HepG2 (cell line): ENCODE results near the gene HOXA13. TPM values are rescaled to one million over a fixed set of nuclear protein-coding genes. Genes with fewer than 3 reads are reported as not detected.

Experiments used
- BORCS8-MEF2B ChIP-seq: sonication (generic); formaldehyde crosslinking; IDR thresholded peaks from 2 replicates; pipeline ENCODE4 v1.8.0; 2022; ENCODE audit warnings: mild to moderate bottlenecking, missing genetic modification reagents
- EEA1 ChIP-seq: sonication (generic); formaldehyde crosslinking; IDR thresholded peaks from 2 replicates; pipeline ENCODE4 v1.5.1; 2020; ENCODE audit warnings: mild to moderate bottlenecking, missing genetic modification reagents, borderline replicate concordance
- ELF3 ChIP-seq: IDR thresholded peaks from 2 replicates; pipeline ENCODE4 v1.6.1; 2016; ENCODE audit warnings: missing genetic modification reagents, missing compliant biosample characterization
- ETV5 ChIP-seq: IDR thresholded peaks from 2 replicates; pipeline ENCODE4 v1.6.1; 2018; ENCODE audit warnings: missing biosample characterization, missing genetic modification reagents, inconsistent platforms, borderline replicate concordance
- FOXO4 ChIP-seq: sonication (generic); formaldehyde crosslinking; conservative IDR thresholded peaks from 2 replicates; pipeline ENCODE4 v1.8.1; 2023; ENCODE audit warnings: missing genetic modification reagents
- GABPA ChIP-seq, 2 experiments: IDR thresholded peaks; 2 replicates each; pipeline ENCODE4 v1.6.1; 2011 to 2016; ENCODE audit warnings: low read depth in 2 of 2, low read length in 1 of 2, missing biosample characterization in 1 of 2, missing genetic modification characterization in 1 of 2
- MAZ ChIP-seq, 2 experiments: sonication (generic) in 1 of 2; formaldehyde crosslinking in 1 of 2; IDR thresholded peaks; 2 replicates each; pipeline versions ENCODE4 v1.5.0 to v1.6.1; 2012 to 2020; ENCODE audit warnings: low read depth in 2 of 2, mild to moderate bottlenecking in 2 of 2, borderline replicate concordance in 1 of 2, improper control_type of control experiment in 1 of 2, low read length in 1 of 2, missing genetic modification reagents in 1 of 2, moderate library complexity in 1 of 2
- PHF8 ChIP-seq: sonication (generic); formaldehyde crosslinking; IDR thresholded peaks from 2 replicates; pipeline ENCODE4 v1.5.0; 2020; ENCODE audit warnings: missing genetic modification reagents
- STAG1 ChIP-seq: sonication (generic); formaldehyde crosslinking; IDR thresholded peaks from 2 replicates; pipeline ENCODE4 v1.4.0; 2020; ENCODE audit warnings: missing genetic modification reagents
- TBX2 ChIP-seq: sonication (generic); formaldehyde crosslinking; IDR thresholded peaks from 2 replicates; pipeline ENCODE4 v1.5.0; 2020; ENCODE audit warnings: missing genetic modification reagents, mild to moderate bottlenecking, borderline replicate concordance
- TEAD2 ChIP-seq: sonication (generic); formaldehyde crosslinking; IDR thresholded peaks from 2 replicates; pipeline ENCODE4 v1.9.0; 2021; ENCODE audit warnings: missing genetic modification reagents
- U2AF1 ChIP-seq: fragments of 200-400 bp; formaldehyde crosslinking; optimal IDR thresholded peaks from 2 replicates; pipeline ENCODE3; 2017; ENCODE audit warnings: mild to moderate bottlenecking, low read depth, low read length
- ZFX ChIP-seq: sonication (generic); formaldehyde crosslinking; IDR thresholded peaks from 2 replicates; pipeline ENCODE4 v1.4.0; 2020; ENCODE audit warnings: mild to moderate bottlenecking, low read depth, missing genetic modification reagents, moderate library complexity
- ZNF142 ChIP-seq: sonication (generic); formaldehyde crosslinking; IDR thresholded peaks from 2 replicates; pipeline ENCODE4 v1.4.0; 2020; ENCODE audit warnings: missing genetic modification reagents
- ZNF33B ChIP-seq: sonication (generic); formaldehyde crosslinking; IDR thresholded peaks from 2 replicates; pipeline ENCODE4 v1.5.1; 2020; ENCODE audit warnings: mild to moderate bottlenecking, missing genetic modification reagents
- polyA plus RNA-seq, 8 experiments: library from polyadenylated mRNA; depleted of rRNA in 3 of 8; stranded (reverse) in 7 of 8; unstranded in 1 of 8; fragments of >200 nt; fragmentation: Illumina TruSeq in 4 of 8; extraction: Trizol in 4 of 8; gene quantifications; 2 replicates each; pipeline versions ENCODE4 v1.2.1 to v1.2.3, GENCODE V29; 2011 to 2016; ENCODE audit warnings: low read depth in 4 of 8, missing spikeins in 1 of 8, mixed read lengths in 1 of 8; ENCODE audit not compliant: insufficient read depth in 1 of 8
- total RNA-seq, 5 experiments: library from RNA; depleted of rRNA; stranded (reverse); fragments of >200 nt; fragmentation: Illumina TruSeq; extraction: Trizol; gene quantifications; 2 replicates each; pipeline ENCODE4 v1.2.3, GENCODE V29; 2016; ENCODE audit warnings: low read depth in 1 of 5
- TF ChIP-seq, protein P1 (sequence below): sonication (generic); formaldehyde crosslinking; IDR thresholded peaks from 2 replicates; pipeline ENCODE4 v1.8.1; 2023; ENCODE audit warnings: mild to moderate bottlenecking, moderate library complexity, missing genetic modification reagents

The HOXA13 gene
- total and polyA plus RNA-seq, 2 of the 13 experiments (the other 11 are each of a cell fraction or from before 2014, with no cell fraction given), result 0.01 to 0.04 TPM

DNA sequence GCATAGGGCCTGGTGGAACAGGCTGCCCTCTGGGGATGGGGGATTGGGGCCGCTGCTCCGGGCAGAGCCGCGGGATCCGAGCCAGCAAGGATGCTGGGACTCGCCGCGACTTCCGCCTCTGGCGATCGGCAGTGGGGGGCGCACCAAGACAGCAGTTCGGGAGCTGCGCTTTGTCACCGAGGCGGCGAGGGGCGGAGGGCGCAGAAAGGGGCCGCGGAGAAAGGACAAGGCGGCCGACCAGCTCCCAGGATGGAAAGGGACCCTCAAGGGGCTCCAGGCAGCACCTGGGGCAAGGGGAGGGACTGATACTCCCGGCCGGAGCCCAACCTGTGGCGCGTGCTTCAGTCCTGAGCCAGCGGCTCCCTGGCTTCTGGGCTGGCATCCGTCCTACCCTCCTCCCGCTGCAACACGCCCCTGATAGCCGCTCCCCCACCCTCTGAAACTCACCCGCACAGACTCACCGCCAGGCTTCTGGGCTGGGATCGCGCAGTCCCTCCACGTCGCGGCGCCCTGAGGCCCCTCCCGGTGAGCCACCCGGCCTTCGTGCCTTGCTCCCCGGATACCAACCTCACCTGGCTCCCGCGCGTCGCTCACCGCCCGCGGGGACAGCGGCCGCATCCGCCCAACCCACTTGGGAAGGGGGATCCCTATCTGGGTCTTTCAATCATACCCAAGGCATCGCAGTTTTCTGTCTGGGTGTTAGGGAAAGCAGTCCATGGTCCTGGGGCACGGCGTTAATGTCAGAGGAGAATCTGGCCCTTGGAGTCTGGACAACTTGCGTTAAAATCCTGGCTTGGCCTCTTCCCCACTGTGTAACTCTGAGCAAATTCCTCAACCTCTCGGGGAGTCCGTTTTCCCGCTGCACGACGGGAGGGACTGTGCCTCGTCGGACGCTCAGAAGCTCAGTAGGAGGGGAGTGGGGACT lies 35.8 kb upstream of the HOXA13 start (continued):
- TF ChIP-seq ZNF142 (peak; percentile 87; the same call in 1 of the 2 replicates), ETV5 (CRISPR knock-in tag) (peak; percentile 64), ZNF33B (CRISPR knock-in tag) (no peak), BORCS8-MEF2B (no peak), PHF8 (CRISPR knock-in tag) (no peak), TEAD2 (CRISPR knock-in tag) (0 out of 2 replicates have a peak, but pooled peaks have one; percentile 16), EEA1 (0 out of 2 replicates have a peak, but pooled peaks have one; percentile 14), STAG1 (CRISPR knock-in tag) (peak; percentile 92), MAZ (IDR thresholded peaks at IDR 0.05; ENCODE audit: borderline replicate concordance, low read depth, low read length) (no peak), MAZ (CRISPR knock-in tag; IDR thresholded peaks at IDR 0.05; ENCODE audit: low read depth) (peak; percentile 51; the same call in 1 of the 2 replicates), TBX2 (CRISPR knock-in tag) (peak; percentile 40; the same call in 1 of the 2 replicates), FOXO4 (CRISPR knock-in tag) (no peak), GABPA (IDR thresholded peaks at IDR 0.05; ENCODE audit: low read depth, low read length) (no peak), GABPA (CRISPR knock-in tag; IDR thresholded peaks at IDR 0.05; ENCODE audit: low read depth) (0 out of 2 replicates have a peak, but pooled peaks have one; percentile 14), U2AF1 (no peak), ELF3 (CRISPR knock-in tag) (peak; percentile 78), ZFX (CRISPR knock-in tag) (peak; percentile 21; the same call in 1 of the 2 replicates)
- TF ChIP-seq, protein P1, sequence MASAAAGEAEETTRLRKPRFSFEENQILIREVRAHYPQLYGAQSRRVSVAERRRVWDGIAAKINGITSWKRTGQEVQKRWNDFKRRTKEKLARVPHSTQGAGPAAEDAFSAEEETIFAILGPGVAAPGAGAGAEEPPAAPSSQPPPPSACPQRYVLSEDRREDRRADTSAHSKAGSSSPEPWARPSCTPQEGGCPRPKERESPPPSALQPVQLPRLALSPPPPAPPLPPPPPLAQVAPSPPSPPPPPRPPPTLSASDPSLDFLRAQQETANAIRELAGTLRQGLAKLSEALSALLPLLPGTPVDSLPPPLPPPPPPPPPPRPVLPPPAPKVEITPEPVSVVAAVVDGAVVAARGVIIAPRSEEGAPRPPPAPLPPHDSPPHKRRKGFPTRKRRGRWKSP (CRISPR knock-in tag), result no peak
